ENCODE measurements around the gene CFTR. TPM values are rescaled to one million over a fixed set of nuclear protein-coding genes. Genes with fewer than 3 reads are reported as not detected.

CFTR gene
- total RNA-seq, 2 donors from 2014 or later, result 121 to 127 TPM

- Histone ChIP-seq H3K27me3 (no peaks in the 10 kb centered on the region), H3K36me3 (no peaks in the 10 kb centered on the region), H3K4me3 (no peak overlapping the region), H3K9ac (ENCODE audit: low read depth in 2 of 2, low read length in 2 of 2) (no peak overlapping the region), H3K9me3 (no peaks in the 10 kb centered on the region), H3K27ac (no peak overlapping the region), H3K4me1 (peaks cover 4% of the 10 kb centered on the region)
- no peak for DNase-seq
- intact Hi-C loops (cut with DNase I), result no loop called here
- TF ChIP-seq CTCF (IDR thresholded peaks at IDR 0.05), result no peak
Measured at GRCh38 chr7:117592011-117592635, 112.3 kb downstream of the CFTR start.

GRCh38 chr7:117596134-117596533, 116.3 kb downstream of the CFTR start:
- intact Hi-C loops (cut with DNase I), result no loop called here
- Histone ChIP-seq H3K9me3 (no peaks in the 10 kb centered on the region), H3K4me3 (no peak overlapping the region), H3K27ac (no peak overlapping the region), H3K9ac (ENCODE audit: low read depth in 2 of 2, low read length in 2 of 2) (no peak overlapping the region), H3K36me3 (no peaks in the 10 kb centered on the region), H3K27me3 (no peaks in the 10 kb centered on the region), H3K4me1 (no peaks in the 10 kb centered on the region)
- no peak for DNase-seq
- no peak for TF ChIP-seq CTCF (IDR thresholded peaks at IDR 0.05)

- H3K9me3 ChIP-seq, result no peaks in the 10 kb centered on the region
- H3K4me3 ChIP-seq, result no peak overlapping the region
- no peak for TF ChIP-seq CTCF (IDR thresholded peaks at IDR 0.05)
- no peak for DNase-seq
- no peak overlapping the region for H3K27ac ChIP-seq
- intact Hi-C loops (cut with DNase I), result no loop called here
- no peaks in the 10 kb centered on the region for H3K27me3 ChIP-seq
- H3K4me1 ChIP-seq, result no peaks in the 10 kb centered on the region
- H3K9ac ChIP-seq (ENCODE audit: low read depth in 2 of 2, low read length in 2 of 2), result no peak overlapping the region
- no peaks in the 10 kb centered on the region for H3K36me3 ChIP-seq
Measured at GRCh38 chr7:117597755-117598154, 117.9 kb downstream of the CFTR start.

- H3K27me3 ChIP-seq, result no peaks in the 10 kb centered on the region
- no peaks in the 10 kb centered on the region for H3K9me3 ChIP-seq
- H3K9ac ChIP-seq (ENCODE audit: low read depth in 2 of 2, low read length in 2 of 2), result no peak overlapping the region
- H3K4me1 ChIP-seq, result peaks cover 12% of the 10 kb centered on the region
- no peak for DNase-seq
- TF ChIP-seq CTCF (IDR thresholded peaks at IDR 0.05), result no peak
- H3K36me3 ChIP-seq, result no peaks in the 10 kb centered on the region
- no peak overlapping the region for H3K4me3 ChIP-seq
- intact Hi-C loops (cut with DNase I), result no loop called here
- no peak overlapping the region for H3K27ac ChIP-seq
Measured at GRCh38 chr7:117600911-117601310, 121.1 kb downstream of the CFTR start.

- peaks cover 12% of the 10 kb centered on the region for H3K4me1 ChIP-seq
- intact Hi-C loops (cut with DNase I), result no loop called here
- no peak for DNase-seq
- H3K27me3 ChIP-seq, result no peaks in the 10 kb centered on the region
- no peaks in the 10 kb centered on the region for H3K9me3 ChIP-seq
- H3K9ac ChIP-seq (ENCODE audit: low read depth in 2 of 2, low read length in 2 of 2), result no peak overlapping the region
- no peak overlapping the region for H3K4me3 ChIP-seq
- H3K27ac ChIP-seq, result no peak overlapping the region
- no peaks in the 10 kb centered on the region for H3K36me3 ChIP-seq
- no peak for TF ChIP-seq CTCF (IDR thresholded peaks at IDR 0.05)
Measured at GRCh38 chr7:117603627-117604026, 123.8 kb downstream of the CFTR start.

Measured in colonic mucosa (tissue), 4 donors.